ENCODE measurements around the gene ARVCF.

GRCh38 chr22:19996694-19997384 lies 19.8 kb downstream of the ARVCF start:
- TF ChIP-seq CTCF (conservative IDR thresholded peaks at IDR 0.05 in 1 of 2, IDR thresholded peaks at IDR 0.05 in 1 of 2; ENCODE audit: extremely low read depth in 1 of 2, insufficient read depth in 1 of 2, low read depth in 1 of 2, low read length in 2 of 2) (no peak), EZH2 (IDR thresholded peaks at IDR 0.05; ENCODE audit: borderline replicate concordance, low read length) (no peak)

Measured in mammary epithelial cell (primary cell).